ENCODE data around the gene SRPK2.

DNA sequence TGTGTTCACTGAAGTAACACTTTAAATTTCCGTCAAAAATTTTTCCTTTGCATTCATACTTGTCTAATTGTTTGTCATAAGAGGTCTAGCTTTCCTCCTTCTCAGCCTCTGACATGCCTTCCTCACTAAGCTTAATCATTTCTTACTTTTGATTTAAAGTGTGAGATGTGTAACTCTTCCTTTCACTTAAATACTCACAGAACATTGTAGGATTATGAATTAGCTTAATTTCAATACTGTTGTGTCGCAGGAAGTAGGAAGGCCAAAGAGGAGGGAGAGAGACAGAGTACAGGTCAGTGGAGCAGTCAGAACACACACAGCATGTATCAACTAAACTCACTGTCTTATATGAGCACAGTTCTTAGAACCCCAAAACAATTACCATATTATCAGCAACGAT is 99.0 kb downstream of the SRPK2 start:
- TF ChIP-seq POLR2A (IDR thresholded peaks at IDR 0.05) (no peak), CTCF (IDR thresholded peaks at IDR 0.05) (no peak)

Data from breast epithelium (tissue), 3 donors.